Measurements from ENCODE around the gene ZNRF1. TPM values are rescaled to one million over a fixed set of nuclear protein-coding genes. Genes with fewer than 3 reads are reported as not detected.
A peak's percentile ranks its signal among the peaks of the same experiment; 100 is the strongest.

ZNRF1 gene
- total RNA-seq, 4 donors from 2014 or later, result 7.5 to 20.7 (median 15.1) TPM

DNA sequence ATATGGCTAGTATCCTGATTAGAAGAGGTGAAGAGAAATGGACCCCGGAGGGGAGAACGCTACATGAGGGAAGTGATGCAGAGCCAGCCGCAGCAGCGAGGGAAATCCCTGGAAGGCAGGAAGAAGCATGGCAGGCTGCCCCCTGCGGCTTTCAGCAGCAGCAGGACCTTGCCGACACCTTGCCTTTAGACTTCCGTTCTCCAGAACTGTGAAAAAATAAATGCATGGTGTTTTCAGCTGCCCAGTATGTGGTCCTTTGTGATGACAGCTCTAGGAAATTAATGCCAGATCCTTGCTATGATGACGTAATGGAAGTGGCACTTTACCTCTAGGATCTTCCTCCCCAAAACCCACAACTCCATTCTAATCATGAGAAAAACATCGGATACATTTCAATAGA lies 139.8 kb downstream of the ZNRF1 start:
- TF ChIP-seq, protein P1, sequence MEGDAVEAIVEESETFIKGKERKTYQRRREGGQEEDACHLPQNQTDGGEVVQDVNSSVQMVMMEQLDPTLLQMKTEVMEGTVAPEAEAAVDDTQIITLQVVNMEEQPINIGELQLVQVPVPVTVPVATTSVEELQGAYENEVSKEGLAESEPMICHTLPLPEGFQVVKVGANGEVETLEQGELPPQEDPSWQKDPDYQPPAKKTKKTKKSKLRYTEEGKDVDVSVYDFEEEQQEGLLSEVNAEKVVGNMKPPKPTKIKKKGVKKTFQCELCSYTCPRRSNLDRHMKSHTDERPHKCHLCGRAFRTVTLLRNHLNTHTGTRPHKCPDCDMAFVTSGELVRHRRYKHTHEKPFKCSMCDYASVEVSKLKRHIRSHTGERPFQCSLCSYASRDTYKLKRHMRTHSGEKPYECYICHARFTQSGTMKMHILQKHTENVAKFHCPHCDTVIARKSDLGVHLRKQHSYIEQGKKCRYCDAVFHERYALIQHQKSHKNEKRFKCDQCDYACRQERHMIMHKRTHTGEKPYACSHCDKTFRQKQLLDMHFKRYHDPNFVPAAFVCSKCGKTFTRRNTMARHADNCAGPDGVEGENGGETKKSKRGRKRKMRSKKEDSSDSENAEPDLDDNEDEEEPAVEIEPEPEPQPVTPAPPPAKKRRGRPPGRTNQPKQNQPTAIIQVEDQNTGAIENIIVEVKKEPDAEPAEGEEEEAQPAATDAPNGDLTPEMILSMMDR (IDR thresholded peaks at IDR 0.05), result no peak
- ATAC-seq (ENCODE audit: low FRiP score) (no peak), DNase-seq (ENCODE audit: low spot score) (no peak)

DNA sequence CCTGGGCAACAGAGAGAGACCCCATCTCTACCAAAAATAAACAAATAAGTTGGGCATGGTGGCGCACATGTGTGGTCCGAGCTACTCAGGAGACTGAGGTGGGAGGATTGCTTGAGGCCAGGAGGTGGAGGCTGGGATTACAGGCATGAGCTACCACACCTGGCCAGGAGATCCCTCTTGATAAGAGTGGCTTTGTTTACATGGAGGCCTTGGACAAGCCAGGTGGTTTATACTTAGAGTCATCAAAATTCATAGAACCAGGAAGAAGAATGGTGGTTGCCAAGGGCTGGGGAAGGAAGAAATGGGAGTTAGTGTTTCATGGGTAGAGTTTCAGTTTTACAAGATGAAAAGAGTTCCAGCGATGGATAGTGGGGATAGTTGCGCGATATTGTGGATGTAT lies 140.7 kb downstream of the ZNRF1 start:
- ATAC-seq (ENCODE audit: low FRiP score) (no peak), DNase-seq (ENCODE audit: low spot score) (no peak)

DNA sequence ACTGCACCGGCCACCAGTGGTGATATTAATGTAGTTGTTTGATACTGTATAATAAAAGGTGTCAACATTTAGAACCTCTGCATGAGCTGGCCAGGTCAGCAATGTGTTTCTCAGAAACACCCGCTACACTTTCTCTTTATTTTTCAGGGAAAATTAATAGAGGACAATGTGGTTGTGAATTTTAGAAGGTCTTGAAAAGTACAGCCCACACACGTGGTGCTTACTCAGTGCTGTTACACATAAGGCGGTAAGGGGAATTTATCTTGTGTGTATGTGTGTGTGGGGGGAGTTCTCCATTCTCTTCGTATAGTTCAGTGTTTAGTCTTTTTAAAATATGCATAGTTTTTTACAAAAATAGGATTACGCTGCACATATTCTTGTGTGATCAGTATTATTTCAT lies 145.1 kb downstream of the ZNRF1 start:
- TF ChIP-seq, protein P1 (IDR thresholded peaks at IDR 0.05), result no peak
- no peak for ATAC-seq (ENCODE audit: low FRiP score)
- DNase-seq (ENCODE audit: low spot score), result no peak

More for the DNA sequence above, 140.7 kb downstream of the ZNRF1 start:
- TF ChIP-seq, protein P1 (IDR thresholded peaks at IDR 0.05), result no peak

DNA sequence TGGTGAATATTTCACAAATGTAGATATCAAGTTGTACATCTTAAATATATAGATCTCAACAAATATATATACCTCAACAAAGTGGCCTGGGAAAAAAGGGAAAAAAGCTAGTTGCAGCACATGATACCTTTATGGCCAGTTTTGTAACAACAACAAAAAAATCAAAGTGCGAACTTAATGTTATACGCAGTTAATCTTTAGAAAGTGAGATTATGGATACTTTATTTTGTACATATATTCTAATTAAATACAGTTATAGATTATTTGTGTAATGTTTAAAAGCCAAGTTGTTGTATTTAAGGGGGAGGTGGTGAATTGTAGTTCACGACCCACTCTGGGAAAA lies 149.1 kb downstream of the ZNRF1 start:
- TF ChIP-seq, protein P1 (IDR thresholded peaks at IDR 0.05), result no peak
- ATAC-seq (ENCODE audit: low FRiP score) (no peak), DNase-seq (ENCODE audit: low spot score) (no peak)

DNA sequence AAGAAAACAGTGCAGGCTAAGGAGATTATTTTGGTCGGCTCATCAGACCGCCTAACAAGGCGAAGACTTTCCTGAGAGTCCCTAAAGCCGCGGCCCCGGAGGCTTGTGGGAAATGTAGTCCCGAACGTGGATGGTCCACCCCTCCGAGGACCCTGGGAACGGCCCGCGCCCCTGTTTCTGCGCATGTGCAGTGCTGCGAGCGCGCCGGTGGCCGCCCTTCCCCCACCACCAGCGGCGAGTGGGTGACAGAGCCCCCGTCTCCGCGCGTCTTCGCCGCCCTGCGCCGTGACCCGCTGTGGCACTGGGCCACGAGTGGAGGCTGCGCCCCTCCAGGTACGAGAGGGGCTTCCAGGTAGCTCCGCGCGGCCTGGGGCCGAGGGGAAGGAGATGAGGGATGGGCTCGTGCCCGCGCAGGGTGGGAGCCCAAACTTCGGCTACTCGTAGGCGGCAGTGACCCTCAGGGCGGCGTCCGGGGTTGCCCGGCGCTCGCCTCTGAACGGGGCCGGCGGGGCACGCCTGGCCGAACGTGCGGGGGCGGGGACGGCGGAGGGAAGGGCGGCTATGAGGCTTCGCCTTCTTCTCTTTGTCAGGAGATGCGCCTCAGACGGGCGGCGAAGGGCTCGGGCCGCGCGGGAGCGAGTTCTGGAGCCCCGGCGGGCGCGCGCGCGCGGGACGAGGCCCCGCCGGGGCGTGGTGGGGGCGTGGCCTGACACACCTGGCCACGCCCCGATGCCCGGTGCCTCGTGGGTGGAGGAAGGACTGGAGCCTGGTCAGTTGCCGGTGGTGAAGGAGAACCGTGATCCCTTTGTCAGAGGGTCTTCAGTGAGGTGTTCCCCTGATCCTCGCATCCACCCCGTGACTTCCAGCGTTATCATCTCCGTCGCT lies 149.7 kb downstream of the ZNRF1 start, which contains the start of gene ZFP1:
TSS of gene ZFP1 (plus strand) at position 214 of the 885 bp plus-strand sequence. CDS start 4,428 bp downstream, outside the sequence.
- TF ChIP-seq, protein P1 (IDR thresholded peaks at IDR 0.05), result no peak
- ATAC-seq (ENCODE audit: low FRiP score), result peak; percentile 99
- peak; percentile 94 for DNase-seq (ENCODE audit: low spot score)

DNA sequence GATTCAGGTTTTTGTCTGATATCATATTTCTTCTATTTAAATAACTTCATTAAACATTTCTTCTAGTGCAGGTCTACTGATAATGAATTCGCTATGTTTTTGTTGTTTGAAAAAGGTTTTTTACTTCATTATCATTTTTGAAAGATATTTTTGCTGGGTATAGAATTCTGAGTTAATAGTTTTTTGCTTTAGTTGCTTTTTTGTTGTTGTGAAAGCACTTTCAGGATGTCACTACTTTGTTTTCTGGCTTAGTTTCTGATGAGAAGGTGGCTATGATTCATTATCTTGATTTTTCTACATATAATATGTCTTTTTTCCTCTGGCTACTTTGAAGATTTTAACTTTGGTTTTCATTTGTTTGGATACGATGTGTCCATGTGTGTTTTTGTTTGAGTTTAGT lies 153.0 kb downstream of the ZNRF1 start:
- ATAC-seq (ENCODE audit: low FRiP score) (no peak), DNase-seq (ENCODE audit: low spot score) (no peak)

More for the DNA sequence above, 153.0 kb downstream of the ZNRF1 start:
- TF ChIP-seq, protein P1 (IDR thresholded peaks at IDR 0.05), result no peak
